GM18870 (cell line): ENCODE data around the gene CASZ1.

Experiments used
- ATAC-seq: cut with Tn5 transposase; IDR thresholded peaks from one replicate; pipeline ENCODE4 v1.9.1; 2021; ENCODE audit warnings: moderate library complexity; ENCODE audit not compliant: unreplicated experiment

CASZ1 gene

GRCh38 chr1:10659646-10660540 lies 136.6 kb downstream of the CASZ1 start:
- no peak for ATAC-seq

- ATAC-seq: no peak
Measured at GRCh38 chr1:10659218-10659617, 137.2 kb downstream of the CASZ1 start.

- ATAC-seq: no peak
Measured at GRCh38 chr1:10658396-10659066, 137.9 kb downstream of the CASZ1 start.

GRCh38 chr1:10657088-10657847 lies 139.2 kb downstream of the CASZ1 start:
- no peak for ATAC-seq

GRCh38 chr1:10656431-10656830 lies 140.0 kb downstream of the CASZ1 start:
- ATAC-seq: no peak

- no peak for ATAC-seq
Measured at GRCh38 chr1:10655002-10655401, 141.4 kb downstream of the CASZ1 start.

GRCh38 chr1:10653370-10654125 lies 142.9 kb downstream of the CASZ1 start:
- ATAC-seq: no peak

GRCh38 chr1:10652626-10653025 lies 143.8 kb downstream of the CASZ1 start:
- no peak for ATAC-seq

- ATAC-seq: no peak
Measured at GRCh38 chr1:10651793-10652192, 144.7 kb downstream of the CASZ1 start.

GRCh38 chr1:10651389-10651766 lies 145.1 kb downstream of the CASZ1 start:
- no peak for ATAC-seq

- no peak for ATAC-seq
Measured at GRCh38 chr1:10650556-10651388, 145.7 kb downstream of the CASZ1 start.

GRCh38 chr1:10649517-10650201 lies 146.8 kb downstream of the CASZ1 start:
- no peak for ATAC-seq

- ATAC-seq: no peak
Measured at GRCh38 chr1:10648689-10649516, 147.5 kb downstream of the CASZ1 start.

GRCh38 chr1:10647414-10648170 lies 148.9 kb downstream of the CASZ1 start:
- no peak for ATAC-seq

GRCh38 chr1:10646347-10646861 lies 150.0 kb downstream of the CASZ1 start:
- no peak for ATAC-seq

- ATAC-seq: no peak
Measured at GRCh38 chr1:10644307-10645128, 151.9 kb downstream of the CASZ1 start.
